Measurements from ENCODE around the gene TRAF3IP1.

TRAF3IP1 gene

DNA sequence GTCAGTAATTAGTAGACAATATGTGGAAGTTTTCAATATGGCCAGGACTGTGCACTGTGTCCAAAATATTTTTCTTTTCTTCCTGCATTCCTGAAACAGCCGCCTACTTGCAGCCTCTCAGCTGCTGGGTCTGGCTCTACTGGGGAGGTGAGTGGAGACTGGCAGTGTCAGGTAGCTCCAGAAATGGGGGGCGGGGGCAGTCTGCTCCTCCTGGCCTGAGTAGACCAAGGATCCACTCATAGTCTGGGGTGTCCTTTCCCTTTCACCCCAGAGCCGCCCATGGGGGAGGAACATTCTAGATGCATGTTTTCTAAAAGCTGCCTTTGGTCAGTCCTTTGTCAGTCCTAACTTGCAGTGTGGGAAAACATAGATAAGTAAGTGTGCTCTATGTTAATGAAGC, 23.7 kb downstream of the TRAF3IP1 start:
- H3K18ac ChIP-seq (ENCODE audit: low read length) = no peak overlapping the region
- H3K4me2 ChIP-seq (ENCODE audit: low read length) = no peak overlapping the region
- no peak overlapping the region for H3K23ac ChIP-seq (ENCODE audit: low read length)
- no peaks in the 10 kb centered on the region for H3K27me3 ChIP-seq (ENCODE audit: insufficient read depth, low read length, poor library complexity)
- H3K79me1 ChIP-seq (ENCODE audit: low read length) = no peaks in the 10 kb centered on the region
- no peak overlapping the region for H2BK5ac ChIP-seq (ENCODE audit: low read length)
- no CpG with 5 or more reads among the region's 3 CpGs for WGBS (ENCODE audit: extremely low coverage, insufficient coverage, low lambda C conversion rate)
- no peak overlapping the region for H3K4ac ChIP-seq (ENCODE audit: low read depth, low read length)
- no peaks in the 10 kb centered on the region for H3K4me1 ChIP-seq (ENCODE audit: control insufficient read depth, low read depth, low read length)
- no peak overlapping the region for H3K56ac ChIP-seq (ENCODE audit: low read length)
- no peak overlapping the region for H2AK5ac ChIP-seq (ENCODE audit: low read length)
- H3K9ac ChIP-seq (ENCODE audit: low read length) = no peak overlapping the region
- no peaks in the 10 kb centered on the region for H3K79me2 ChIP-seq (ENCODE audit: control insufficient read depth, insufficient read depth, low read length)
- no peak overlapping the region for H4K8ac ChIP-seq (ENCODE audit: low read depth, low read length)
- H3K36me3 ChIP-seq (ENCODE audit: control insufficient read depth, insufficient read depth, low read length) = no peaks in the 10 kb centered on the region
- H2BK120ac ChIP-seq (ENCODE audit: low read depth, low read length) = no peak overlapping the region
- DNase-seq = no peak
- H2BK15ac ChIP-seq (replicated peaks; ENCODE audit: low read depth) = no peak overlapping the region
- no peak overlapping the region for H4K5ac ChIP-seq (ENCODE audit: low read length)
- no peak overlapping the region for H3K4me3 ChIP-seq (ENCODE audit: low read length)
- no peak overlapping the region for H3K27ac ChIP-seq (ENCODE audit: low read depth, low read length)

DNA sequence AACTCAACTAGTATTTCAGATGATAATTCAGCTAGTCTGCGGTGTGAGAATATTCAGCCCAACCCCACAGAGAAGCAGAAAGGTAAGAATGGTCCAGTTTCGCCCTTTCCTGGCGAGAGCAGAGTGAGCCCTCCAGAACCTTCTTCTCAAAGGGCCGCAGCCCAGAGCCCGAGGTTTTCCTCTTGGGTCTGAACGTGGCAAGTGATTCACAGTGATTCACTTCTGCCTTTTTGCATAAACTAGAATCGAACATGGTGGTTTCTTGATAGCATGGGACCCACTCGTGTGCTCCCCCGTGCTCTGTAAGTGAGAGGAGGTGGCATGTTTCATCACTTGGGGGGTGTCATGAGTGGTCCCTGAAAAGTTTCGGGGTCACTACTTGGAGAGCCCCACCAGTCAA, 24.2 kb downstream of the TRAF3IP1 start:
- no peak overlapping the region for H3K4me2 ChIP-seq (ENCODE audit: low read length)
- no peaks in the 10 kb centered on the region for H3K4me1 ChIP-seq (ENCODE audit: control insufficient read depth, low read depth, low read length)
- no peaks in the 10 kb centered on the region for H3K27me3 ChIP-seq (ENCODE audit: insufficient read depth, low read length, poor library complexity)
- no peak overlapping the region for H4K8ac ChIP-seq (ENCODE audit: low read depth, low read length)
- no peak overlapping the region for H3K56ac ChIP-seq (ENCODE audit: low read length)
- H3K27ac ChIP-seq (ENCODE audit: low read depth, low read length) = no peak overlapping the region
- H2BK15ac ChIP-seq (replicated peaks; ENCODE audit: low read depth) = no peak overlapping the region
- no peak overlapping the region for H4K5ac ChIP-seq (ENCODE audit: low read length)
- H3K9ac ChIP-seq (ENCODE audit: low read length) = no peak overlapping the region
- WGBS (ENCODE audit: extremely low coverage, insufficient coverage, low lambda C conversion rate) = no CpG with 5 or more reads among the region's 10 CpGs
- no peak overlapping the region for H3K23ac ChIP-seq (ENCODE audit: low read length)
- no peak overlapping the region for H3K4ac ChIP-seq (ENCODE audit: low read depth, low read length)
- no peak overlapping the region for H3K4me3 ChIP-seq (ENCODE audit: low read length)
- H2BK120ac ChIP-seq (ENCODE audit: low read depth, low read length) = no peak overlapping the region
- no peaks in the 10 kb centered on the region for H3K79me1 ChIP-seq (ENCODE audit: low read length)
- H3K79me2 ChIP-seq (ENCODE audit: control insufficient read depth, insufficient read depth, low read length) = no peaks in the 10 kb centered on the region
- no peak overlapping the region for H2AK5ac ChIP-seq (ENCODE audit: low read length)
- DNase-seq = no peak
- H3K18ac ChIP-seq (ENCODE audit: low read length) = no peak overlapping the region
- peaks cover 2% of the 10 kb centered on the region for H3K36me3 ChIP-seq (ENCODE audit: control insufficient read depth, insufficient read depth, low read length)
- no peak overlapping the region for H2BK5ac ChIP-seq (ENCODE audit: low read length)

DNA sequence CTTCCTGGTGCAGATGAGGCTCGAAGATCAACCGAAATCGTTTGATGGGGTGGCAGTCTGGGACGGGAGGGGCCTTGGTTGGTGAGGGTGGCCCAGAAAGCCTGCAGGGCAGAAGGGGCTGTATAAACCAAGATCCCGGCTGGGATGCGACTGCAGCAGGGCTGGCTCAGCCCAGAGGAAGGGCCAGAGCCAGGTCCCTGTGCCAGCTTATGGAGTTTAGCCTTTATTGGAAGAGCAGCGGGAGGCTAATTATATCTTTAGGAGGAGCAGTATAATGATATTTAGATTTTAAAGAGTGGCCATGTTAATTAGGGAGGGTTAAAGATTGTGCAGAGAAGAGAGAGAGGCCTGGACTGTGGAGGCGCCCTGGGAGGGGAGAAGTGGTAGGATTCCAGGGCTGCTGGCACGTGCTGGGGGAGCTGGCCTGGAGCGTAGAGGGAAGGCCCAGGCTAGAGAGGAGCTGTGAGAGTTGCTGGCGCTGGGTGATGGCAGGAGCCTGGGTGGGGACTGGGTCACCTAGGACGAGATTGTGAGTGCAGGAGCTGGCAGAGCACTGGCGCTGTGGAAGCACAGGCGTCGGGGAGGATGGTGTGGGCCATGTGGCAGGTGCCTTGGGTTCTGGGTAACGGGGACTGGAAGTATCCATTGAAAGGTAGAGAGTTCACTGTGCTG, 25.1 kb downstream of the TRAF3IP1 start:
- WGBS (ENCODE audit: extremely low coverage, insufficient coverage, low lambda C conversion rate) = no CpG with 5 or more reads among the region's 16 CpGs
- H2BK15ac ChIP-seq (replicated peaks; ENCODE audit: low read depth) = no peak overlapping the region
- no peak overlapping the region for H3K4me2 ChIP-seq (ENCODE audit: low read length)
- no peak overlapping the region for H4K5ac ChIP-seq (ENCODE audit: low read length)
- H4K8ac ChIP-seq (ENCODE audit: low read depth, low read length) = no peak overlapping the region
- no peak overlapping the region for H3K23ac ChIP-seq (ENCODE audit: low read length)
- H2BK5ac ChIP-seq (ENCODE audit: low read length) = no peak overlapping the region
- H2AK5ac ChIP-seq (ENCODE audit: low read length) = no peak overlapping the region
- no peak overlapping the region for H3K9ac ChIP-seq (ENCODE audit: low read length)
- no peaks in the 10 kb centered on the region for H3K79me2 ChIP-seq (ENCODE audit: control insufficient read depth, insufficient read depth, low read length)
- DNase-seq = no peak
- no peak overlapping the region for H3K4me3 ChIP-seq (ENCODE audit: low read length)
- no peaks in the 10 kb centered on the region for H3K79me1 ChIP-seq (ENCODE audit: low read length)
- no peaks in the 10 kb centered on the region for H3K4me1 ChIP-seq (ENCODE audit: control insufficient read depth, low read depth, low read length)
- H3K36me3 ChIP-seq (ENCODE audit: control insufficient read depth, insufficient read depth, low read length) = peaks cover 2% of the 10 kb centered on the region
- no peak overlapping the region for H3K56ac ChIP-seq (ENCODE audit: low read length)
- no peak overlapping the region for H3K18ac ChIP-seq (ENCODE audit: low read length)
- H3K4ac ChIP-seq (ENCODE audit: low read depth, low read length) = no peak overlapping the region
- H3K27ac ChIP-seq (ENCODE audit: low read depth, low read length) = no peak overlapping the region
- H3K27me3 ChIP-seq (ENCODE audit: insufficient read depth, low read length, poor library complexity) = no peaks in the 10 kb centered on the region
- H2BK120ac ChIP-seq (ENCODE audit: low read depth, low read length) = no peak overlapping the region

DNA sequence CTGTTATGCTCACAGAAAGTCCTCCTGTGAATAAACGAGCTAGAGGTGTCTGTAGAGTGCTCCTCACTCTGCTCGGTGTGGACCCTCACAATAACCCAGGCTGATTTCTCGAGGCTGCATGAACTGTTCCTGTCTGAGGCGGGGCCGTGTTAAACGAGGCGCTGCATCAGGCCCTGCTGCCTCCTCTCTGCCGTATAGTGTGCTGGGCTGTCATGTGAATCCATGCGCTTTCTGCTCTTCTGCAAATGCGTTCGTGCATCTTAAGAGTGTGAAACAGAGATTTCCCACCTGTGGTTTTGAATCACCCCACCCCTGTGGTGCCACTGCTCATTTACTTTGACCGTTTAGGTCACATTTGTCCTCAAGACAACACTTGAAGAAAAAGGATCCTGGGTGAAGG, 26.2 kb downstream of the TRAF3IP1 start:
- Histone ChIP-seq H3K27ac (ENCODE audit: low read depth, low read length) (no peak overlapping the region), H3K9ac (ENCODE audit: low read length) (no peak overlapping the region), H3K4me3 (ENCODE audit: low read length) (no peak overlapping the region), H3K79me2 (ENCODE audit: control insufficient read depth, insufficient read depth, low read length) (no peaks in the 10 kb centered on the region), H4K5ac (ENCODE audit: low read length) (no peak overlapping the region), H3K23ac (ENCODE audit: low read length) (no peak overlapping the region), H3K56ac (ENCODE audit: low read length) (no peak overlapping the region), H2BK120ac (ENCODE audit: low read depth, low read length) (no peak overlapping the region), H3K4ac (ENCODE audit: low read depth, low read length) (no peak overlapping the region), H2BK15ac (replicated peaks; ENCODE audit: low read depth) (no peak overlapping the region), H3K79me1 (ENCODE audit: low read length) (no peaks in the 10 kb centered on the region), H3K4me1 (ENCODE audit: control insufficient read depth, low read depth, low read length) (no peaks in the 10 kb centered on the region), H3K4me2 (ENCODE audit: low read length) (no peak overlapping the region), H4K8ac (ENCODE audit: low read depth, low read length) (no peak overlapping the region), H3K36me3 (ENCODE audit: control insufficient read depth, insufficient read depth, low read length) (peaks cover 2% of the 10 kb centered on the region), H3K27me3 (ENCODE audit: insufficient read depth, low read length, poor library complexity) (no peaks in the 10 kb centered on the region), H2AK5ac (ENCODE audit: low read length) (no peak overlapping the region), H2BK5ac (ENCODE audit: low read length) (no peak overlapping the region), H3K18ac (ENCODE audit: low read length) (no peak overlapping the region)
- DNase-seq = no peak
- WGBS (ENCODE audit: extremely low coverage, insufficient coverage, low lambda C conversion rate) = no CpG with 5 or more reads among the region's 12 CpGs

DNA sequence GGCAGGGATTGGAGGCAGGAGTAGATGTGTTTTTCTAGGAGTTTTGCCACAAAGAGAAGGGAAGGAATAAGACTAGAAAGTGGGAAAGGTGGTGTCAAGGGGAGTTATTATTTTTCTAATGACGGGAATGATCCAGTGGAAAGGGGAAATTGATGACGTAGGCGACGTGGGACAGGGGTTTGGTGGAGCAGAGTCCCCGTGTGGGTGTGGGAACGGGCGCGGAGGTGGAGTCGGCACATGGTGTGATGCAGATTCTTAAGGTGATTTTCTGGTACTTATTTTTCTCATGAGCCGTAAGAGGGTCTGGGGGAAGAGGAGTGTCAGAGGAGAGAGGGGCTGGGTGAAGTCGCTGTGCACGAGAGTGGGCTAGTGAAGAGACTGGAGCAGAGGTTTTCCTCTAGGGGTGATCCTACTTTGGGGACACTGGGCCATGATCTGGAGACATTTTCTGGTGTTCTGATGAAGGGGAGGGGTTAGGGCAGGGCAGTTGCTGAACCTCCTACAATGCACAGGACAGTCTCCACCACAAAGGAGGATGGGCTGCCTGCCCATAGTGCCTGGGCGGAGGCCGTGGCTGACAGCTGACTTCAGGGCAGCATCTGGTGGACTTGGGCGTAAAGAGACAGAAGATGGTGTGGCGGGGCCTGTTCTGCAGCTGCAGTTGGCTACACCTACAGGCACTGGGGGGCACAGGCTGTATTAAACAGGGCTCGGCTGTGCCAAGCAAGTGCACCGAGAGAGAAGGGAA, 30.0 kb downstream of the TRAF3IP1 start:
- 100% methylated on average over 3 of the region's 18 CpGs for WGBS (ENCODE audit: extremely low coverage, insufficient coverage, low lambda C conversion rate)
- H3K56ac ChIP-seq (ENCODE audit: low read length) = no peak overlapping the region
- no peak overlapping the region for H2BK5ac ChIP-seq (ENCODE audit: low read length)
- DNase-seq = no peak
- H3K23ac ChIP-seq (ENCODE audit: low read length) = no peak overlapping the region
- no peak overlapping the region for H2BK120ac ChIP-seq (ENCODE audit: low read depth, low read length)
- H2AK5ac ChIP-seq (ENCODE audit: low read length) = no peak overlapping the region
- no peaks in the 10 kb centered on the region for H3K79me1 ChIP-seq (ENCODE audit: low read length)
- no peak overlapping the region for H4K8ac ChIP-seq (ENCODE audit: low read depth, low read length)
- H3K79me2 ChIP-seq (ENCODE audit: control insufficient read depth, insufficient read depth, low read length) = no peaks in the 10 kb centered on the region
- no peak overlapping the region for H3K18ac ChIP-seq (ENCODE audit: low read length)
- H3K4me2 ChIP-seq (ENCODE audit: low read length) = no peak overlapping the region
- H4K5ac ChIP-seq (ENCODE audit: low read length) = no peak overlapping the region
- H3K4me3 ChIP-seq (ENCODE audit: low read length) = no peak overlapping the region
- no peak overlapping the region for H3K4ac ChIP-seq (ENCODE audit: low read depth, low read length)
- H3K27me3 ChIP-seq (ENCODE audit: insufficient read depth, low read length, poor library complexity) = no peaks in the 10 kb centered on the region
- peaks cover 3% of the 10 kb centered on the region for H3K36me3 ChIP-seq (ENCODE audit: control insufficient read depth, insufficient read depth, low read length)
- H2BK15ac ChIP-seq (replicated peaks; ENCODE audit: low read depth) = no peak overlapping the region
- H3K9ac ChIP-seq (ENCODE audit: low read length) = no peak overlapping the region
- no peak overlapping the region for H3K27ac ChIP-seq (ENCODE audit: low read depth, low read length)
- no peaks in the 10 kb centered on the region for H3K4me1 ChIP-seq (ENCODE audit: control insufficient read depth, low read depth, low read length)
